Middle frontal gyrus (tissue), 1 donor: Measurements from ENCODE around the gene PEX14.

Experiments used
- DNase-seq: peaks from one replicate; pipeline ENCODE4 v3.0.0-alpha.2; 2015; ENCODE audit warnings: low spot score; ENCODE audit errors: extremely low spot score

PEX14 gene

DNA sequence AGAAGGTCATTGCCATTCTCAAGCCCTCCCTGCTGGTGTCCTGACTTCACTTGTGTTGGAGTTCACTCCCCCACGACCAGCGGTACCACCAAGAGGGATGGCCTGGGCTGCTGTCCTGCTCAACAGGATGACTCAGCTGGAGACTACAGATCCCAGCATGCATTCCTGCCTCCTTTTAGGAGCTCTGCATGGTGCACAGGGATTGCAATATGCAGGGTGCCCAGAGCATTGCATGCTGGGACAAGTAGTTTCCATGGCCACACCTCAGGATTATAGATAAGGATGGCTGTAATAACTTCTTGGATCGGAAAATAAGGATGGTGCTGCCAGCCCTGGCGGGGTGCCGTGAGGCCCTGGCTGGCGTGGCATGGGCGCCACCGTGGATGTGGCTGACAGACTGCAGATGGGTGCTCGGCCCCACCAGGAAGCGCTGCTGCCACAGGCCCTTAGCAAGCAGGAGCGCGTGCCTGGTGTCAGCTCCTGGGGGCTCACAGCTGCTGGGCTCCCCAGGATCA is 171.7 kb downstream of the PEX14 start:
- no peak for DNase-seq

DNA sequence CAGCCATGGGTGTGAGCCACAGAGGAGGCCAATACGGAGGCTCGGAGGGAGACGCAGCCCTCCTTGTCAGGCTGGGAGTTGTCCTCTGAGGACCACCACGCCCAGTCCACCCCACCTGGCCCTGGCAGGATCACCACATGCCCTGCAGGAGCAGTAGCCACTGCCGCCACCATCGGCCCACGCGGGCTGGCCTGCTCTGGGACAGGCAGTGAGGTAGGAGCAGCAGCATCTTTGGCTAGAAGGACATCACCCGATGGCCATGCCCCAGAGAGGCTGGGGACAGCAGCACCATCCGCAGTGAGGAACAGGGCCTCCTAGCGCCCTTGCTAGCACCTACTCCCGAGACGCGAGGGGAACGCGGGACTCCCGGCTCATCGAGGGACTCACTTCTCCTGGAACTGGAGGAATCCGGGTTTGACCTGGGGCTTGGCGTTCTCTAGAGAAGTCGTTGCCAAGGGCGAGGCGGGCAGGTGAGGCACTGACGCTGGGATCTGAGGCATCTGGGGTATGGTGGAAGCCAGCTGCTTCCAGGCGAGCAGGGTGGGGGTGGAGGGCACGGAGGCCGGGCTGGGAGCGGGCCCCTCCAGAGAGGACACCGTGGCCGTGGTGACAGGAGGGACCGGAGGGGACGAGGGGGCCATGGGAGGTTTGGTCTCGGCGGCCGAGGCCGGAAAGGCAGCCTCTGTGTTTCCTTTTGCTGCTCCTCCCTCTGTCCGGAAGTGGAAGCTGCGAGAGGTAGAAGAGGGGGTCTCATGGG is 172.8 kb downstream of the PEX14 start:
- DNase-seq: no peak

DNA sequence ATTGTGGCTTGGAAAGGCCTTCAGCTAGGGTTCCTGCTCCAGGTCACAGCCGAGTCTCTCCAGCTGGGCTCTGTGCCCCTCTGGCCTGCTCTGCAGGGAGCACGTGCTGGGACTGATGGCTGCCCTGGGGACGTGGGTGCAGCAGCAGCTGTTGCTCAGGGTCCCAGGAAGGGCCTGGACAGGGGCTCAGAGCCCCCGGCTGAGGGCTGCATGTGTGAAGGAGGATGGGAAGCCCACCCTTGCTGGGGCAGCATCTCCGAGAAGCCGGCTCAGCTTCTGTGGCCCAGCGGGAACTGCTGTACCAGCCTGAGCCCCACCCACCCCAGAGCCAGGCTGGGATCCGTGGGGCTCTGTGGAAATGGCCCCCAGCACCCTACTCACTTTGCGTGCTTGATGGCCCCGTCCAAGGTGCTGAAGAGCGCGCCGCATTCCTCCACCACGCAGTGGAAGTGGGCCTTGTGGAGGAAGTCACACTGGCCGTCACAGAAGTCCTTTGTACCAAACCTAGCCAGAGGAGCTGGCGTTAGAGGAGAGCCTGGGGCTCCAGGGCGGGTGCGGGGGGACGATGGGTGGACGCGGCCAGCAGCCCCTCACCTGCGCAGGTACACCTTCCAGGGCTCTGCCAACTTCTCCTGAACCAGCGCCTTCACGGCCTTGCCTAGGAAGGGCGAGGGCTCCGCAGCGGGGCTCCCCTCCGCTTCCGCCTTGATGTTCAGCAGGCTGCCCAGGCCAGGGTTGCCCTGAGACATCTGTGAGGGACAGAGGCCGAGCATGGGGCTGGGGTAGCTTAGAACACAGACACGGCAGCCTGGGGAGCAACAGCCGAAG is 174.2 kb downstream of the PEX14 start:
- no peak for DNase-seq

DNA sequence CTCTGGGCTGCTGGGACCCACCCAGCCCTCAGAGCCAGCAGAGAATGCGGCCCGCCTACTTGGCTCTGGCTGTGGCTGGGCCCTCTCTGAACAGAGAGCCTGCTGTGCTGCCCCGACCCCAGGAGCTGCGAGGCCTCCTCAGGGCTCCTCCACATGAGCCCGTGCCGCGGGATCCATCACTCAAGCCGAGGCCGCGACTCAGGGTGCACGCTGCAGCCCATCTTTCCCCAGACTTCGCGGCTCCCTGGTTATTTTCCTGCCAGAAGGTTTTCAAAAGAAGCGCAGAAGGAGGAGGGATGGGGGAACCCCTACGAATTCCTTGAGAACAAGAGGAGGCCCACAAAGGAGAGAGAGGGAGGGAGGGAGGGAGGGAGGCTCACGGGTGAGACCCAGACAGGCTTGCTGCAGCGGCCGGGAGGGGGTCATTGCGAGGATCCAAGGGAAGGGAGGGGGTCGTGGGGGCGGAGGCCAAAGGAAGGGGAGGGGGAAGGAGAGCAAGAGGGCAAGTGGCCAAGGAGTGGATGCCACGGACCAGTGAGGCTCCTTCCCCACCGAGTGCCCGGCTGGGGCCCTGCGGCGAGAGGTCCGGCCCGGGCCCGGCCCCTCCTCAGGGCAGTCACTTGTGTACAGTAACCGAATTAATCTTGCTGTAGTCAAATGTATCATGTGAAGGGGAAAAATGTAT is 174.9 kb downstream of the PEX14 start:
- DNase-seq: no peak

DNA sequence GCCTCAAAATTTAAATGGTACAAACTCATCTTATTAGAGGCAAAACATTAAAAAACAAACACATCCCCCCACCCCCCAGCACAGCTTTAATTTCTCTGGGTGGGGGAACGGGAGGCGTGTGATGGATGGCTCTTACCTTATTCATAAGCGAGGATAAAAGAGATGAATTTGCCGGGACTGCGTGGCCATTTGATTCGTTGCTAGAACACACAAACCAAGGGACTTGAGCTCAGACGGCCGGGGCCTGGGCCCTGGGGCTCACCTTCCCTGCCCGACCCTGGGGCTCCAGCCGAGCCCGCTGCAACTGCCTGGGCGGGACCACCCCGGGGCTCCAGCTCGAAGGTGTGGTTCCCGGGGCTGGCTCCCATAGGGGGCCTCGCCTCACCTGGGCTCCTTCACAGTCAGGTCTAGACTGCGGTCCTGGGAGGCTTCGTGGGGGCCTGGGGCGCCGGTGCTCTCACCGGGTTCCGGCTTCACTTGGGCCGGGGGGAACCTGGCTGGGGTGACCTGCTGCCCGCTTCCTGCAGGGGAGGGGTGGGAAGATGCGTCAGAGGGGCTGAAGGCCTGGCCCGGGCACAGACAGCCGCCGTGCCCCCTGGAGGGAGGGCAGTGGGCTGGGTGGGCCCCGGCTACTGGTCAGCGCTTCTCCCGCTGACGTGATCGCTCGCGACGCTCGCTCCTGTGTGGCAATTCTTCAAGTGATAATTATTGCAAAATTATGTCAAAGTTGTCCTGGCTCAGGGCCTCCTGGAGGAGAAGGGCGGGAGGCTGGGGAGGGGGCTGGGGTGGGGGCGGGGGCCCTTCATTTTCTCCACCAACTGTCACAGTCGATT is 176.0 kb downstream of the PEX14 start:
- DNase-seq: no peak

DNA sequence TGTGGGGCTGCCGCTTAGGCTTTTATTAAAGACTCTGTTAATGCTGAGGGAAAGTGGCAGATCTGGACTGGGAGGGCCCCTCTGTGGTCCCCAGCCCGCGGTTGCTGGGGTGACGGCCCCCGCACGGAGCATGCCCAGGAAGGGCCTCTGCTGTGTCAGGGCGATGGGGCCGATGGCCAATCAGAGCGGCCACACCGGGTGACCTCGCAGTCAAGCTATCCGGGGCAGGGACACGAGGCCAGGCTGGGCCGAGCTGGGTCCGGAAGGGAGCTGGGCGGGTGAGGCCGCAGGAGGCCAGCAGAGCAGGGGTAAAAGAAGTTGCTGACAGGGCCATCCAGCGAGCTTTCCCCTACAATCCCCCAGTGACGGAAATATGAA is 176.6 kb downstream of the PEX14 start:
- DNase-seq: no peak

DNA sequence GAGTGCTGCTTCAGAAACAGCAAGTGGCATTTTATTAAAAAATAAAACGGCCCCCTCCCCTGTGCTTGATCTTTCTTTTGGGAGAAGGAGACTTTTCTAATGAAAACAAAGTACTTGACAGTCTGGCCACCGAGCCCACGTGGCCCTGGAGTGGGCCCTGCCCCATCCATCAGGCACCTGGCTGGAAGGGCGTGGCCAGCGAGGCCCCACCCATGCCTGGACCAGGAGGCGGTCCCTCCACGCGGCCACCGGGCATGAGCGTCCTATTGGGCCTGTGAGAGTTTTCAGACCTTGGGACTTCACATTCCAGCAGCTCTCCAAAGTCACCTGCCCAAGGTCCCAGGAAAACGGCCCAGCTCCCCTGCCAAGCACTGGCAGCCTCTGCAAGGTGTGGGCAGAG is 177.0 kb downstream of the PEX14 start:
- no peak for DNase-seq

DNA sequence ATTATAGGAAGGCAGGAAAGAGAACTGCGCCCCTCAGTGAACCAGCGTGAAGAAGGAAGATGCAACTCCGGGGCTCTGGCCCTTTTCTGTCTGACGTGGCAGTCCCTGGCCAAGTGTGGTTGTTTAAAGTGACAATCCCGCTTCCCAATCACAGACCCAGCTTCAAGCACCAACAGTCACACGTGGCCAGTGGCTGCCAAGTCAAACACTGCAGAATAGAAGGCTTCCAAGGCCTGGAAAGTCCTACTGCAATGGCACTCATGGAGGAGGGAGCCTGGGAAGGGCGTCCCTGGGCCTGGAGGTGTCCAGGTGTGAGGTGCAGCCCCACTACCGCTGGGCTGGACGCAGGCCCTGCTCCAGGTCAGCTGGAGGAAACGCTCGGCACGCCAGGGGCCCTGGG is 177.9 kb downstream of the PEX14 start:
- no peak for DNase-seq

DNA sequence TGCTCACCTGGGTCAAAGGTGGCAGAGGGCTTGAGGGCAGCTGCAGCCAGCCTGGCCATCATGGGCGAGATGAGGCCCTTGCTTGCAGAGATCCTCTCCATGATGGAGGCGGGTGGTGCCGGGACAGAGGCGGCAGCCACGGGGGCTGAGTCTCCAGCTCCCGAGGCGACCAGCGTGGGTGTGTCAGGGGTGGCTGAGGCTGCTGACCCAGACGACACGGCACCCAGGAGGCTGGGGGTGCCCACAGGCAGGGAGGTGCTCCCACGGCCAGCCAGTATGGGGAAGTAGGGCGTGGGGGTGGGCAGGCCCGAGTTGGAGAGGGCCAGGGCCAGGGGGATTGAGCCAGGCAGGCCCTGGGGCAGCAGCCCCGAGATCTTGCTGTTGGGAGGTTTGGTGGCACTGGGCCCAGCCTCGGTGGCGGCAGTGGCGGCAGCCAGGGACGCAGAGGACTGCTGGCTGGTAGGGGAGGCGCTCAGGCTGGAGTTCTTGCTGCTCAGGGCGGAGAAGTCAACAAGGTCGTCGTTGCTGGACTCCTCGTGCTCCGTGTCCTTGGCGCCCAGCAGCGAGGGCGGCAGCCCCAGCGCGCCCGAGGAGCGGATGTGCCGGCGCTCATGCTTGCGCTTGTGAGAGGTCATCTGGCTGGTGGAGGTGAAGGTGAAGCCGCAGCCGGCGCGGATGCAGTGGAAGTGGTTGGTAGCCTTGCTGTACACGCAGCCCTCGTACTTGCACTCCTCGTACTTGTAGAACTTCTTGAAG is 178.8 kb downstream of the PEX14 start:
- DNase-seq: no peak

DNA sequence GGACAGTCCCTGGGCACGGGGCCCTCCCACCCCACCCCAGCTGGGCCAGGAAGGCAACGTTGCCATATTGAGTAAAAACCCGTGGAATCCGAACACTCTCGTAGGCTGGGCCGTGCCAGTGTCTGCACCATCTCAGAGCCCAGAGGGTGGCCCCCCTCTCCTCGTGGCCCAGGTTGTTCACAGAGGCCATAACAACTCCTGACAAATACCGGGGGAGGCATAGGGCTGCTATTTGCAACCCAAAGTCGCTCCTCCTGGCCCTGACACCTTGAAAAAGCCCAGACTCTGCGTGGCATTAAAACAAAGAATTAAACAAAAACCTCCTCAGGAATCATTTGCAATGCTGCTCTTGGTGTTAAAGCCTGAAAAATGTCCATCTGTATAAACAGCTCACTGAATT is 180.3 kb downstream of the PEX14 start:
- no peak for DNase-seq

DNA sequence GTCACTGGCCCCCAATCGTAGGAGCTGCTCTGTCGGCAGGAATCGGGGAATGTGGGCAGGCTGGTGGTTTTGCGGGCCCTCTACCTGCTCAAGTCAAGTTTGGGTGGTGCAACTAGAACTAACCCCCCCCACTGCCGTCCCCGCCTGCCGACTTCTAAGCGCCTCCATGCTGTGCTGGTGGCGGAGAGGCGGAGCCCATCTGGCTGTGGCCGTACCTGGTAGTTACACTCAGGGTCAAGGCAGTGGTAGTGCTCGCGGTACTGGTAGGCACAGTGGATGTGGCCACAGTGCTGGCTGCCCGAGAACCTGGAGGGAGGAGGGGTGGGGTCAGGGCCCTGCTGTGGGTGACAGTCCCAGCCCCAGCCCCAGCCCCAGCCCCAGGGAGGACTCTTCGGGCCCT is 181.7 kb downstream of the PEX14 start:
- no peak for DNase-seq

DNA sequence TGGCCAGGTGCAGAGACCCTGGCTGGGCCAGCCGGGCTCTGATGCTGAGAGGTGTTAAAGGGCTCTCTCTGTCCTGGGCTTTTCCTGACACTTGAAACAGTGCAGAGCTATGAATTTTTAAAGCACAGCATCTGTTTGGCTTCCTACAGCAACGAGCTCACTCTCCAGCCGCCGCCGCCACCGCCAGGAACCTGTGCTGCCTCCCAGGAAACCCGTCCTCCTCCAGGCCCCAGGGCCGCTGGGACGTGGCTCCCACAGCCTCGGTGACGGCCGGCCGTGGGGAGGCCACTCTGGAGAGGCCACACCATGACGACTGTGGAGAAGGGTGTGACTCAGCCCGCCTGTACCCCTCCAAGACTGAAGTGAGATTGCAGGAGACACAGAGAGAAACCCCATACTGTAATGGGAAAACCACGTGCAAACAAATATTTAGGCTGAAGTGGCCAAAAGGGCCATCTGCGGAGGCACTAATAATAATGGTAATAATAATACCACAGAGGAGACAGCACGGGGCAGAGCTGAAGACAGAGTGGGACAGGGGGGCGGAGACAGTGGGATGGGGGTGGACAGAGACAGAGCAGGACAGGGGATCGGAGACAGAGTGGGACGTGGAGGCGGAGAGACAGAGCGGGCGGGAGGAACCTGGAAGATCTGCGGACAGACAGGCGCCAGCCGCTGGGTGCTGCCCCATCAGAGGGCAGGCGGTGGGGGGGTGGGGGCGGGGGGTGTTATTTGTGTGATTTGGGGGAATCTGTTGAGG is 182.5 kb downstream of the PEX14 start:
- no peak for DNase-seq

DNA sequence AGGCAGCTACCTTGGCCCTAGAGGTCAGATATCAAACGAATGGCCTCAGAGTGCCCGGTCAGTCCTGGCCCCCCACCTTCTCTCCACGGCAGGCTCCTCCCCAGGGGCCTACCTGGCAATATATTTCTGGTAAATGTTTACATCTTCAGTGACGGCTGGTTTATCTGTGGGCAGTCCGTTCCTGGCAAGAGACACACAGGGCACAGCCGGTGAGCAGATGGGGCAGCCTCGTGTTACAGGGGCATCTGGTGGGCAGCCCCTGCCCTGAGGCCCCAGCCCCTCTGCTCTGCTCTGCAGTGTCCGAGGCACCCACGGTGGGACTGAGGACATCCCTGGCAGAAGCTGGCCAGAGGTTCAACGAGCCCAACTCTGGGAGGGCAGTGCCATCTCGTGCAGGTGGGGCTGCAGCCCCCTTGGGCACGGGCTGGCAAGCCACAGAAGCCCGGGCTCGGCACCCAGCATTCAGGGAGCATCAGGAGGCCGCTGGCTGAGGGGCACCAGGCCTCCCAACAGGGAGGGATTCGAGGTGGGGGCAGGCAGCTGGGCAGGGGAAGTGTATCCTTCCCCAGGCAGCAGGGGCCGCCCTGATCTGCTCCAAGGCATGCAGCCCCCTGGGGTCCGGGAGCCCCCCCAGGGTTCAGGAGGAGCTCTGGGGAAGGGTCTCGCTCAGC is 183.8 kb downstream of the PEX14 start:
- no peak for DNase-seq

DNA sequence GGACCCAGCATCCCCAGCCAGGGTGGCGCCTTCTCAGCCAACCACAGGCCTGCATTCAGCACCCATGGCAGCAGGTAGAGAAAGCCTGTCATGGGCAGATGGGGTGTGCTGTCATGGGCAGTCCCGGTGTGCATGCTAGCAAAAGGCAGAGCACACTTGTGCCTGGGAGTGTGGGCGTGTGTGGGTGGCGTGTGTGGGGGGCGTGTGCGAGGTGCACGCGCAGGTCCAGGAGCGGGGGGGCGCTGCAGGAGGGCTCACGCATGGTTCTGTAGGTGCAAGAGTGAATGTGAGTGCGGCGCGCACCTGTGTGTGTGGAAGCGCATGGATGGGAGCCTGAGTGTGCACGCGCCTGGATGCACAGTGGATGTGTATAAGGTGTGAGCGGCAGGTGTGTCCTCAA is 184.5 kb downstream of the PEX14 start:
- DNase-seq: no peak

DNA sequence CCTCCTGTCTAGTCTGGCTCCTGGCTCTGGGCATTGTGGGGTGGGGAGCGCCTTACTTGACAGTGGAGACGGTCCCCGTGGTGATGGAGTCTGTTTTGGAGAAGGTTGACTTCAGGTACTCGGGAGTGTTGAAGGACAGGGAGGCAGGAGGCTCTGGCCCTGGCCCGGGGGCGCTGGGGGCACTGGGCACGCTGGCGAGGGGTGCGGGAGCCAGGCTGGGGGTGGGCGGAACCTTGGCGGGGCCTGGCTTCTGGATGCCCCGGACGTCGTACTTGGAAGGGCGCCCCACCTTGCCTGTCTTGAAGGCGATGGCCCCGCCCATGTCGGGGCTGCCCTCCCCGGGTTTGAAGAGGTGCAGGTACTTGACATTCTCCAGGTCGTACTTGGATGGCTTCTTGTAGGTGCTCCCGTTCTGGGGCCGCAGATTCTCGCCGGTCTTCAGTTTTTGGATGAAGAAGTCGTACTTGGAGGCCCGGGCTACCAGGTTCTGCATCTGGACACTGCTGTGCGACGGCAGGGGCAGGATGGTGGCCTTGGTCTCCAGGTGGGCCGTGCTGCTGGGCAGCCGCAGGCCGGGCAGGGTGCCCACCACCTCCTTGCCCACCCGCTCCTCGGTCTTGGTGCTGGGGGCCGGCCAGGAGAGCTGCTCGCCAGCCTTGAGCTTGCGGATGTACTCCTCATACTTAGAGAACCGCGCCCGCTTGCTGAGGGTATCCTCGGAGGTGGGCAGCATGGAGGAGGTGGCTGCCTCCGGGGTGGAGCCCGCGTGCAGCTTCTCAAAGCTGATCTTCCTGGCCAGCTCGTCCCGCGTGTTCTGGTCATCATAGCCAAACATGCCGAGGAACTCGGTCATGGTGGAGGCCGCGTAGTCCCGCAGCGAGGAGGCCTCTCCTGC is 185.1 kb downstream of the PEX14 start:
- DNase-seq: no peak

DNA sequence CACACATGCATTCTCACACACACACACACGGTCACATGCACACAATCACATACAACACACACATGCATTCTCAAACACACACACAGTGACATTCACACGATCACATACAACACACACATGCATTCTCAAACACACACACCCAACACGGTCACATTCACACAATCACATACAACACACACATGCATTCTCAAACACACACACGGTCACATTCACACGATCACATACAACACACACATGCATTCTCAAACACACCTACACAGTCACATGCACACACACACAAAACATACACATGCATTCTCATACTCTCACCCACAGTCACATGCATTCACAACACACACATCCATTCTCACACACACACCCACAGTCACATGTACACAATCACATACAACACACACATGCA is 186.7 kb downstream of the PEX14 start:
- no peak for DNase-seq

DNA sequence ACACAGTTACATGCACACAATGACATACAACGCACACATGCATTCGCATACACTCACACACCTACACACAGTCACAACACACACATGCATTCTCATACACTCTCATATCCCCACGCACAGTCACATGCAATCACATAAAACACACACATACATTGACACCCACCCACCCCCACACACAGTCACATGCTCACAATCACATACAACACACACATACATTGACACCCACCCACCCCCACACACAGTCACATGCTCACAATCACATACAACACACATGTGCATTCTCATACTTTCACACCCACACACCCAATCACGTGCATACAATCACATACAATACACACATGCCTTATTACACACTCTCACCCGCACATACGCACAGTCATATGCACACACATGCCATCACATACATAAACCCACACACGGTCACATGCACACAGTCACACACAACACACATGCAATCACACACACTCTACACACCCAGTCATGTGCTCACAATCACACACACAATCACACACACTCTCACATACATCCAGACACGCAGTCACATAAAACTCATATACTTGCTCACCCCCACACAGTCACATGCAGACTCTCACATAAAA is 187.4 kb downstream of the PEX14 start:
- DNase-seq: no peak
